DMS 273 treated with DMSO at 0.1 percent for 48 hours (cell line): ENCODE measurements around the gene DIPK1A.
"Not testable (repeated sequence)": the region's sequence is repeated elsewhere in the genome, so short reads cannot be mapped to it uniquely, and the experiment has no call there.

Source experiments
- DNase-seq: peaks from one replicate; lab custom pipeline; 2025; lab: John Stamatoyannopoulos, UW

DIPK1A gene

DNA sequence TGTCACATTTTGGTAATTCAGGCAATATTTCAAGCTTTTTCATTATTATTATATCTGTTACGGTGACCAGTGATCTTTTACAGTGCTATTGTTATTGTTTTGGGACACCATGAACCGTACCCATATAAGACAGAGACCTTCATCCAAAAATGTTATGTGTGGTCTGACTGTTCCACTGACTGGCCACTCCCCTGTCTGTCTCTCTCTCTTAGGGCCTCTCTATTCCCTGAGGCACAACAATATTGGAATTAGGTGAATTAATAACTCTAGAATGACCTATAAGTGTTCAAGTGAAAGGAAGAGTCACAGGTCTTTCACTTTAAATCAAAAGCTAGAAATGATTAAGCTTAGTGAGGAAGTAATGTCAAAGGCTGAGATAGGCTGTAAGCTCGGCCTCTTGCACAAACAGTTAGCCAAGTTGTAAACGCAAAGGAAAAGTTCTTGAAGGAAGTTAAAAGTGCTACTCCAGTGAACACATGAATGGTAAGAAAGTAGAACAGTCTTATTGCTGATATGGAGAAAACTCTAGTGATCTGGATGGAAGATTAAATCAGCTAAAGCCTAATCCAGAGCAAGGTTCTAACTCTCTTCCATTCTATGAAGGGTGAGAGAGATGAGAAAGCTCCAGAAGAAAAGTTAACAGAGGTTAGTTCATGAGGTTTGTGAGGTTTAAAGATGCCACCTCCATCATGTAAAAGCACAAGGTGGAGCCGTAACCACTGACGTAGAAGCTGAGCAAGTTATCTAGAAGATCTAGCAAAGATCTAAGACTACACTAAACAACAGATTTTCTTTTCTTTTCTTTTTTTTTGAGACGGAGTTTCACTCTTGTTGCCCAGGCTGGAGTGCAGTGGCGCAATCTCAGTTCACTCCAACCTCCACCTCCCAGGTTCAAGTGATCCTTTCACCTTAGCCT, 19.7 kb upstream of the DIPK1A start:
- no peak for DNase-seq

DNA sequence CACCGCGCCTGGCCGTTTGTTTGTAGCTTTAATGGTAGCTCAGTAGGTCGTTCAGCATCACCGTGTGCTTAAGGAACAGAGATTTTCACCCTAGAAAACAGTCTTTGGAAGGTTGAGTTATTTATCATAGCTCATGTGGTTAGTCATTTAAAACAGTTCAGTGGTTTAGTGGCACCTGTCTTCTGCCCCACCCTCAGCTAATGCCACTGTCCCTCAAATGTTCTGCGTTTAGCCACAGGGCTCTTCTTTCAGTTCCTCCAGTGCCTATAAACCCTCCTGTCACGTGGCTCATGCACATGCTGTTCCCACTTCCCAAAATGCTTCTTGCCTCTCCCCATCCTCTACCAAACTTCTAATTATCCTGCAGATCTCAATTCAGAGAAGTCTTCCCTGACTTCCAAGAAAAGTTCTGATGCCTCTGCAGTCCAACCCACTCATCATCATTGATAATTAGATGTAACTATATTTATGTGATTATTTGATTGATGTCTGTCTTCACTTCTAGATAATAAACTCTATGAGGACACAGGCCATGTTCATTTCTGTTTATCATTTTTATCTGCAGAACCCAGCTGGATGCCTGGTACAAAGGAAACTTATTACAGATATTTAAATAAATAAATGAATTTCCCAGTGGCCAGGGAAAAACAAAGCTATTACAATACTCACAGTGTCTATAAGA, 14.4 kb upstream of the DIPK1A start:
- no peak for DNase-seq

DNA sequence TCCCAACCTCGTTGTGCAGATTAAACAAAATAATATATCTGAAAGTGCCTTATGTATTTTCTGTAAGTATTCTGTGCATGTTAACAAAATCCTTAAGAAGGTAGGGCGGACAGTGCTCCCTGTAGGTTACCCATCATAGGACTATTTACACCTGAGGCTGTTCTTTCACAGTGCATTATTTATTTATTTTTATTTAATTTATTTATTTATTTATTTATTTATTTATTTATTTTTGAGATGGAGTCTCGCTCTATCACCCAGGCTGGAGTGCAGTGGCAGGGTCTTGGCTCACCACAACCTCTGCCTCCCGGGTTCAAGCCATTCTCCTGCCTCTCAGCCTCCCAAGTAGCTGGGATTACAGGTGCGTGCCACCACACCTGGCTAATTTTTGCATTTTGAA, 12.8 kb upstream of the DIPK1A start:
- not testable (repeated sequence) for DNase-seq

DNA sequence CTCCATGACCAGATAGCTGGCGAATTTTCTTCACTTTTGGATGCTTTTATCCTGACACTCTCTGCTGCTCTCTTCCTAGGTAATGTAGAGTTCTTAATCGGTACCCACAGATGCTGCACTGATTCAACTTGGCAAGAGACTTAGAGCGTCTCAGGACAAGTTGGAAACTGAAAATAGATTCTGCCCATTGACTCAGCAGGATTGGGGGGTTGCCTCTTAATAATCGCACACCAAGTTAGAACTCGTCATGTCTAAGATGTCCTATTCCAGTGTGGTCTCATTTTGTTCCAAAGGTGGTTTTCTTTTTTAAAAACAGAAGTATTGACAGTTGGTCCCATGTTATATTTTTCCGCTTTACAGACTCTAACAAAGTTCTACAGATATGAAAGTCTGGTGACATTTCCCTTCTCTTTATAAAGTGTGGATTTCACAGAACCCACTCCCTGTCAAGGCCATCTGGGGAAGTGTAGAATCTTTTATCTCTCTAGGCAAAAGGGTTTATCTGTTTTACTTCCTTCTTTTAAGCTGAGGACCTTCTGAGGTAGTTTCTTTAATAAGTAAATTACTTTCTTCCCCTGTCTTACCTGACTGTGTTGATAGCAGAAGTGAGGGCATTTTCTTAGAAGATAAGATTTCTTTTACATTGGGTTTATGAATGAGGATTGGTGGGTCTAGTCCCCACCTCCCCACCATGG, 12.1 kb upstream of the DIPK1A start:
- DNase-seq, result no peak

DNA sequence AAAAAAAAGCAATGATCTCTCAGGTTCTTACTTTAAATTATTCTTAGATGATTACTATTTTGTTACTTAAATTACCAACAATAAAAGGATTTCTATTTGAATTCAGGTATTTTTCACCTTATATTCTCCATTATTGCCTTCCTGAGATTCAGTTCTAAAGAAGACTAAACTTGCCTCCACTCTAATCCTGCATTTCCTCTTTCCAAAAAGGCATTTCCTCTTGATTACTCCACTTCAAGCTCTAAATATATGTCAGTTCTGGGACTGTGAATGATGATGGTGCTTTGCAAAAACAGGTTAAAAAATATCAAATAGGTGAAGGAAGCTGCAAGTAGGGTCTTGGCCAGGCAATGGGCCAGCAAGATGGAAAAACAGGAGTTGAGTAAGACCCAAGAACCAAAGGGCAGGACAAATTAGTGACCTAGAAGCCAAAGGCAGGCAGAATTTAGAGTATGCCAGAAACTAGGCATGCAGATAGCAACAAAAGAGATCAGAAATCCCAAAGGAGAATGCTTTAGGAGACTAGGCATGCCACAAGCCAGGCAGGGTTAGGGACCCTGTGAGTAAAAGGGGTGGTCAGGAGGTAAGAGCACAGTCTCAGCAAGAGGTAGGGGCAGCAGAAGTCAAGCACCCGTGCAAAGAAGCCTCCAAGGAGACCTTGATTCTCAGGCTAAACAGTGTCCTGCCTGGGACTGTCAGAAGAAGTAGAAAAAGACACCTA, 11.3 kb upstream of the DIPK1A start:
- DNase-seq, result no peak

DNA sequence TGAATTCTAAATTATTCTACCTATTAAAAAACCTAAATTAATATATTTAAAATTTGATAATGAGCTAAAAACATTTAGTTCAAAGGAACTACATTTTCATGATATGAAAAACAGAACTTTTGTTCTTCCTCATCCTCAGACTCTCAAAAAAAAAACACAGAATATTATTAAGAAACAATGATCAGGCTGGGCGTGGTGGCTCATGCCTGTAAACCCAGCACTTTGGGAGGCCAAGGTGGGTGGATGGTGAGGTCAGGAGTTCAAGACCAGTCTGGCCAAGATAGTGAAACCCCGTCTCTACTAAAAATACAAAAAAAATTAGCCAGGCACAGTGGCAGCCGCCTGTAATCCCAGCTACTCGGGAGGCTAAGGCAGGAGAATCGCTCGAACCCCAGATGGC, 10.7 kb upstream of the DIPK1A start:
- not testable (repeated sequence) for DNase-seq

DNA sequence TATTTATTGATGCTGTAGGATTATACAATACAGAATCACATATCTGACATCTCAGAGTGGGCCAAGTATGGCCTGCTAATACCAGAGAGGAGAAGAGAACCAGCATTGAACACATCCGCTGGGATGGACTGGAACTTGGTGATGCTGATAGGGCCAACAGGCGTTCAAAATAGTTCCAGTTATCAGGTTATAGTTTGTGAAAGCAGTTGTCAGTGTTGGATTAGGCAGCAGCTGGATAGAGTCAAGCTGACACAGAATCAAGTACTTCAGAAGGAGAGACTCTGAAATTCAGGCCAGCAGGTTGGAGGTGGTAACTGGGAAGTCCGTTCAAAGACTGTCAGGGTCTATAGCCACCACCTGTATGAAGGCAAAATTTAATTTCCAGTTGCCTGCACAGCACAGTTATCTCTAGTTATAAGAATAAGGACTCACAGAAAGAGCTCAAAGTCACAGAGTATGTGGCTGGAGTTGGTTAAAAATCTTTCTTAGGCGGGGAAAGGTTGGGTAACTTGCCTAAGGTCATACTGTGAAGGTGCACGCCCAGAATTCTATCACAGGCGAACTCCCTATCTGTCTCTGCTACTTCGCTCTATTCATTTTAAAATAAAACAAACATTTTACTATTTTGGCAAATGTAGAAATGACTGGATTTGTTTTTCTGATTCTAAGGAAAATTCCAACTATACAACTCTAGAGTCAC, 9.9 kb upstream of the DIPK1A start:
- DNase-seq, result no peak

DNA sequence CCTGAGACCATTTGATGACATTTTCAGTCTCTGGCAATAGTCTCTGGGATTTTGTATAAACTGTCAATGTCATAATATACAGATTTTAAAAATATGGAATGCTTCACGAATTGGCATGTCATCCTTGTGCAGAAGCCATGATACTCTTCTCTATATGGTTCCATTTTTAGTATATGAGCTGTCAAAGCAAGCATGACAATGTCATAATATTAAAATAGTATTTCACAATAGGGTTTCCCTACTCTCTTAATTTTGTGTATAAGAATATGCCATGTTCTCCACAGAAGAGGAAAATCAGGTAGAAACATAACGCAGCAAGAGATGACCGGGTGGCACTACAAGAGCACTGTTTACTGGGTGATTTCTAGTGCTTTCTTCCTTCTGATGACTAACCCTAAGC, 8.3 kb upstream of the DIPK1A start:
- no peak for DNase-seq

DNA sequence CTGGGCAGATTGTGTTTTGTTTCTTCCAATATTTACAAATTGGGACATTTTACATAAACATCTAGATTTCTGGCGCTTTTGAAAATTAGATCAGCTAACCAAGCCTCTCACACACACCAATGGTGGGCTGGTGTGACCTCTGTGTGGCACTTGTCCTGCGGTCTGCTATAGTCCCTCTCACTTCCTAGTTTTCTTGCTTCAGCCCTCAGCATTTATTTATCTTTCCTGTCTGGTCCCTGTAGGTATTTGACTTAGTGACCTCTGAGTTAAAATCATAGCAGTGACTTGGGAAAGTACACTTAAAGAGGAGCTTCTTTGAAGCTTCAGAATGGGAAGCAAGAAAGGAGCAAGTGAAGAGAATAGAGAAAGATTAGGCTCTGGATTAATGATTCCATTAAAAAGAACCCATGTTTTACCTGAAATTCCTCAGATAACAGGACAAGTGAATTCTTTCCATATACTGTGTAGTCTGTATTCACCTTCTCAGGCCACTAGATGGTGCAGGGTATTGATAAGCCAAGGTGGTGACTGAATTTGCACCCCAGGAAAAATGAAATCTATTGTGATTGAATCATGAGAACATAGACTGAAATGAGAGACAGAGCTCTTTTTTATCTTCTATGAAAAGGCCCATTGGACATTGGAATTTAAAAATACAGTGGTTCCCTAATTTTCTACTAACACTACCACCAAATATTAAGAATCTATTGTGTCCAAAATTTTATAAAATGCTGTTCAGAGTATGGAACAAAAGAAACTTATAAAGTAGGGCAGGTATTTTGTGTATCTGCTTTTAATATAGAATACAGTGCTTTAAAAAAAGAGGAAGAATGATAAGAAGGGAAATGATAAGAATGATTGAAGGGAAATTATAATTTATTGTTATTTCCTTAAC, 7.1 kb upstream of the DIPK1A start:
- DNase-seq, result no peak

DNA sequence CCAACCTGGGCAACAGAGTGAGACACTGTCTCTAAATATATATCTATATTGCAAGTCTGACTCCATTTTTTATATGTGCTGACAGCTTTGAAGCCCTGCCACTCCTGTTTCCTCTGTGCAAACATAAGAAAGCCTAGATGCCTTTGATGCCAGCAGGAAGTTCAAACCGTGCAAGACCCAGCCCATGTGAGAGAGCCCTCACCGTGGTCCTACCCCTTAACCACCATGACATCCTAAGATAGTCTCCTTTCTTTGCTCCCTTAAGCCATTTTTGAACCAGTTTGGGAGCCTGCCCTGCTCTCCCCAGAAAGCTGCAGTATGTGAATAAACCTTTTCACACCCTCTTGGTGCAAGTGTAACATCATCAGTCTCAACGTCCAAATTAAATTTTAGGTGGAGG, 3.7 kb upstream of the DIPK1A start:
- no peak for DNase-seq

DNA sequence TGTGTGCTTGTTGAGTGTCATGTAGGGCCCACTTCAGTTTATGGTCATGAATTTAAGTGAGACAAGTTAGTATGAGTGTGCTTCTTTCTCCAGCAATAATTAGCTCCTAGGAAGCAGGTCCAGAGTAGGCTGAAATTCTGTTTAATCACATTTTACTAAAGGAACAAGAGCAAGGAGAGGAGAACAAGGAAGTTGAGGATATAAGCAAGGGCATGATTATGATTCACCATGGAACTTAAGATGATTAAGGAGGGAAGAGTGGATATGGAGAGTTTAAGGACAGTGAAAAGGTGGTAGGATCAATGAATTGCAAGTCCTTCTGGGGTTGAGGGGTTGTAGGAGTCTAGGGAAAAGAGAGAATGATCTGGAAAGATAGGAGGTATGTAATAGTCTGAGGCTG, 3.1 kb upstream of the DIPK1A start:
- no peak for DNase-seq

DNA sequence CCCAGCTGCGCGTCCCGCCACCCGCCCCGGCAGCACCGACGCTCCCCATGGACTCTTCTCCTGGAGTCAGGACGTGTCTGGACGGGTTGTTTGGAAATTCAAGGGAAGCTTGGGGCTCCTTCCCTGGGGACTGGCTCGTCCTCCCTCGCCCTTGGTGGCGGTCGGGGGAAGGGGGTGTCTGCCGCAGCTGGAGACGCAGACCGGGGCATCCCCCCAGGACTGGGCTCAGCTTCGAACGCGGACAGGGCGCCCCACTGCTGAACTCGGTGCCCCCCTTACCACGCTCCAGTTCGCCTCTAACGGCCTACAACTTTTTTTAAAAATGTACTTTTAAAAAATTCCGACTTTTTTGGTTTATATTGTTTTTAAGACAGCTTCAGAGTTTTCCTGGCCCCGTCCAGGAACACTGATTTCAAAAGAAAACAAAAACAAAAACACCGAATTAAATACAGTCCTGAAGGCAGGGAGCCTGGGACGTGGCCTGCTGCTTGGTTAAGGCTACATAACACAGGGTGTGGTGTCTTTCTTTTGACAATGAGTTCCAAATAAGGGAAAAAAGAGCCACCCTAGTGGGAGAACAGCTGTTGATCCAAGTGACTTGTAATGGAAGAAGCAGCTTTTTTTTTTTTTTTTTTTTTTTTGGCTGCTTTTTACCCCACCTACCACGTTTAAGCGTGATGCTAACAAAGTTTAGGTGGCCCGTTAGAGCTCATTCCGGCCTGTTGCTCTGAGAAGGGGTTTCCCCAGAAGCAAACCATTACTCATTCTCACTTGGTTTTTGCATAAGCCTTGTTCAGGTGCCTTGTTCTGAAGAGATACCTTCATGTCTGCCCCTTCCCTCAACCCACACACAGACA, 862 bp upstream of the DIPK1A start:
- peak; percentile 74 for DNase-seq

DNA sequence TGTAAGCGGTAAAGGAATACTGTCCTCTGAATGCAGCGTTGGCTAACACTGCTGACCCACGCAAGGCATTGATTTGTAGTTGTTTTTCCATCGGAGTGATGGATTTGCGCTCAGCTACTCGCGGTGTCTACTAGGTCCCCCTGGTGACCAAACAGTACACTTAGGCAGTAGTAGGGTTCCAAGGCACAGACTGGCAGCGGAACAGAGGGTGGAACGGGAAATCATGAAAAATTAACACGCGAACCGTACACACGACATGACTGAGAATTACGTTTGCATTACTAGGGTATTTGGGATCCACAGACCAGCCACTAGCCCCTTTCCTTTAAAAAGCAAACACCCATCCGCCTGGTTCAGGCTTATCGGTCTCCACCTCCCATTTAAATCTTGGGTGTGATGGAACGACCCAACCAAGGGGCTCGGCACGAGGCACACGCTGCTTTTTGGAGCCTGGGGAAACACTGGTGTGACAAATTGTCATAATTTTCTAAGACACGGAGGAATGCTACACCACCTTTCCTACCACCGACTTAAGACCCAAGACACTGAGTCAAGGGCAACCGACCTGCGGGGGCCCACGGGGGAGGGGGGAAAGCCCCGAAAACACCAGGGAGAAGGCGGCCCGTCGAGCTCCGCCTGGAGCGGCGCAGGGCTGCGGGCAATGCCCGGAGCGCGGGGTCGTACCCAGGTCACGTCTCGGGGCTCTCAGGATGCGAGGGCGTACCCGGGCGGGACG, 699 bp downstream of the DIPK1A start:
- DNase-seq, result peak; percentile 42

DNA sequence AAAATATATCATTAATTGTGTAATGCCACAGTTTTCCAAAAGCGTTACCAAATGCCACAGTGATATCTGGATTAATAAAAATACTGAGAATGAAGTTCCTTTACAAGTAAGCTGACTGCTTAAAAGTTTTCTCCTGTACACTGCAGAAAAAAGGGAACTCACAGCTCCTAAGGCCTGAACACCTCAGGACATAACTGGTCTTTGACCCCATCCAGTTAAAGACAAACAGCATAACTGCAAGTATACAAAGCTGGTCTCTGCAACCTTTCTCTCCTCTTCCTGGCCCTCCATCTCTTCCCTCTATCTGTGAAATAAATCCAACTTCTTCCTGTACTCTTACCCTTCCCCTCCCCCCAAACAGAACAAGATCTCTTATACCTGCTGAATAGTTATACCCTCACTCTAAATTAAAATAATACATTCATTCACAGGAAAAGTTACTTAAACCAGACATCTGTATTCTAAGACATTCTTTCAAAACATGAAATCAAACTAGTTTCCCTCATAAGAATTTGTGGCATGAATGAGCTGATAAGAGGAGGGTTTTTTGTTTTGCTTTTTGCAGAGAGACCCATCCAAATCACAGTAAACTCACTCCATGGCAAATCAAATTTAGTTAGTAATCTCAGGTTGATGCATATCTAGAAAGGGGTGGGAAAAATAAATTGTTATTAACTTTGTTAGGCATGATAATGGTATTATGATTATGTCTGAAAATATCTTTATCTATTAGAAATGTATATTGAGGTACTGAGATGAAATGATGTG, 2.9 kb downstream of the DIPK1A start:
- no peak for DNase-seq

DNA sequence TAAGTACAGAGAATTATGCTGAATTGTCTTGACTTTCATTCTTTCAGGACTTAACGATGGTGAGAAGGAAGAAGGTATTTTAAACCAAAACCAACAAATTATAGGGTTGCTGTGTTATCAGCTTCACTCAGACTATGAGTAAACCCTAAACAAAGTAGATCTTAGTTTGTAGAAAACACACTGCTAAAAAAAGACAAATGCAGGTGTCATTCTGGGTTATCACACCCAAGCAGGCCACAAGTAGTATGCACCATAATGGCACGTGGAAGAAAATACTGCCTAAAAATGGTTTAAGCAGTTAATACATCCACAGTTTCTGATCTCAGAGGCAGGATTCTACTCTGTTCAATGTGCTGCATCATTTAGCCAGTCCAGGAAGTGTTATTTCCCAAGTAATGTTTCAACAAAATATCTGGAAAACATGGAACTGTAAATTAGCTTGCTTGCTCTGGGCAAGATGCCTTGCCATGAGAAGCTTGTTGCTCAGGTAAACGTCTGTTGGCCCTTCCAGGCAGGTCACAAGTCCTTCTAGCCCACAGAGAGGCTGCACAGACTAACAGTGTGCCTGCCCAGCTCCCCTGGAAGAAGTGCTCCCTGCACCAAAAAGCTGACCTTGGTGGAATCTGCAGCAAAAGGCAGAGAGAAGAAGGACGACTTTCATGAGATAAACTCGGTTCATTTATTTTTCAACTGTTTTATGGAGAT, 4.1 kb downstream of the DIPK1A start:
- DNase-seq, result no peak

DNA sequence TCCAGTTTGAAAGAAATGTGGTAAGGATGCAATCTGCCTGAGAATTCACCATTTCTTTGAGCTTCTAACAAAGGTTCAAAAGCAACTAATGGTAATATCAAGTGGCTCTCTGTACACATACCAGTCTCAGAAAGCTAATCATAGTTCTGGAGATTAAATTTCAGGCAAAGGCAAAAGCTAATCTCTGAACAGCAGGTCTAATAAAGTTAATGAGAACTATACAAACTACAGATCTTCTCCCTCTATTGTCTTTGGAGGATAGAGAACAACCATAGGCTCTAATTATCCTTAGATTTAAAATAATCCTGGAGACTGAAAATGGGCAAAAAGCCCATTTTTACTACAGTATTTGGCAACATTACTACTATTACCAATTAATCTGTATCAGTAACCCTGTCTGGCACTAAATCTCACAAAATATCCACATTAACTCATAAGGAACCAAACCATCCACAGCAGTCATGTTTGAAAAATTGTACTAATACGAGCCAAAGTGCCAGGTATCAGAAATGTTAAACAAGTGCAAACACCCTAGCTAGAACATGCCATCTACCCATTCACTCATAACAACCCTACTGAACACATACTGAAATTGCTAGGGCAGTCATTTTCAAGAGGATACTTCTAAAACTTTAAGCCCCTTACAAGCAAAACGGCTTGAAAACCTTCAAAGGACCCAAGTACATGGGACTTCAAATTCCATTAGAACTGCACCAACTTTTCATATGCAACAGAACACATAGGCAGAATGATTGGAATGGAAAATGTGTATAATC, 4.8 kb downstream of the DIPK1A start:
- no peak for DNase-seq

DNA sequence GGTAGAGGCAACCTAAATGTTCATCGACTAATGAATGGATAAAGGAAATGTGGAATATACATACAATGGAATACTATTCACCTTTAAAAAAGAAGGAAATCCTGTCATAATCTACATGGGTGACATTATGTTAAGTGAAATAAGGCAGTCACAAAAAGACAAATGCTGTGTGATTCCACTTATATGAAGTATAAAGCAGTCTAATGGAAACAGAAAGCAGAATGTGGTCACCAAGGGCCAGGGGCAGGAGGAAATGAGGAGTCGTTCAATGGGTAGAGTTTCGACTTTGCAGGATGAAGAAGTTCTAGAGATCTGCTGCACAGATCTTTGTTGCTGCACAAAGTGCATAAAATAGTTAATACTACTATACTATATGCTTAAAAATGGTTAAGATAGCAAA, 7.8 kb downstream of the DIPK1A start:
- no peak for DNase-seq
